Measurements from ENCODE around the gene DLG2.

- TF ChIP-seq POLR2AphosphoS5 (IDR thresholded peaks at IDR 0.05; ENCODE audit: low read depth, low read length): no peak
- no peak for TF ChIP-seq POLR2A (IDR thresholded peaks at IDR 0.05; ENCODE audit: low read depth, low read length)
- TF ChIP-seq TAF1 (IDR thresholded peaks at IDR 0.05; ENCODE audit: low read depth, low read length): no peak
- TF ChIP-seq SPI1 (IDR thresholded peaks at IDR 0.05; ENCODE audit: low read depth, low read length): no peak
Observed at GRCh38 chr11:83609191-83609590, 2018.0 kb downstream of the DLG2 start.

Data from GM12891 (cell line).